Dermis microvascular lymphatic vessel endothelial cell (primary cell): ENCODE data around the gene FAM170A. TPM values are rescaled to one million over a fixed set of nuclear protein-coding genes. Genes with fewer than 3 reads are reported as not detected.

Experiments used
- DNase-seq, 2 donors: peaks; one replicate each; pipeline versions ENCODE4 v3.0.0 to v3.0.0-alpha.2; 2010; ENCODE audit warnings: low read depth in 2 of 2
- total RNA-seq: library from RNA; depleted of rRNA; stranded (reverse); fragments of >200 nt; gene quantifications from 2 replicates; pipeline ENCODE4 v1.2.1, GENCODE V29; 2014

The FAM170A gene
- not detected in 2 replicates for total RNA-seq

- no peak for DNase-seq
These were observed at the start of gene FAM170A for GRCh38 chr5:119629339-119629738. Gene FAM170A (plus strand): TSS chr5:119629558. CDS start chr5:119629769, 211 bp downstream.

DNA sequence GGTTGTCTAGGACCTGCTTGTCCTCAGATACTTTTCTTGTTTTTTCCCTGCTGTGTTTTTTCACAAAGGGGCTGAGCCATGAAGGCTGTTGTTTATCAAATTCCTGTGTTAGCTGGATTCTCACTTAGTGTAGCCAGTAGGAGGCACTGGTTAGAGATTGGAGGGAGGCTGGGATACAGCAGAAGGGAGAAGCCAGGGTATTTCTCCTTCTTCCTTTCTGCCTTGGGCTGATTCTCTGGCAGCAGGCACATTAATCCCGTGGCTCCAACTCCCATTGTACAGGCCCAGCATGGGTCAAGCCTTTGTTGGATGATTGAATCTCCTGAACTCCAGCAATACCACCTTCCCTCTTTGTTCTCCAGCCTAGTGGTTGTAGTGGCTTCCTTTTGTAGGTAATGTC, 46.4 kb upstream of the FAM170A start:
- DNase-seq, result no peak

- no peak for DNase-seq
These were observed 45.7 kb upstream of the FAM170A start for GRCh38 chr5:119583684-119584083.

DNA sequence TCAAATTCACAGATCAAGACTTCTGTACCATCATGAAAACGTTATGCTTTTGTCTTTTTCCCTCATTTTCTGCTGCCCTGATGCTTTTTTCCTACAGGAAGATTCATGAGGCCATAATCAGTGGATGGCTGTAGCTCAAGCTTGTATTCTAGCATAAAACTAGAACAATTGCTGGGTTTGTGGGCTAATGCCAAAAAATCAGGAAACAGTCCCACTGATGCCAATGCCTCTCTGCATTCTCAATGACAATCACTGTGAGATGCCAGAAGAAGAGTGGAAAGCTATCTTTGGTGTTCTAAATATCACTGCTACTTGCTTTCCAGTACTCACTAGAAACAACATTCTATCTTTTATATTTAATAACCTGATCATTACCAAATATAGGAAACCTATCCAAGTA, 33.3 kb upstream of the FAM170A start:
- no peak for DNase-seq

DNA sequence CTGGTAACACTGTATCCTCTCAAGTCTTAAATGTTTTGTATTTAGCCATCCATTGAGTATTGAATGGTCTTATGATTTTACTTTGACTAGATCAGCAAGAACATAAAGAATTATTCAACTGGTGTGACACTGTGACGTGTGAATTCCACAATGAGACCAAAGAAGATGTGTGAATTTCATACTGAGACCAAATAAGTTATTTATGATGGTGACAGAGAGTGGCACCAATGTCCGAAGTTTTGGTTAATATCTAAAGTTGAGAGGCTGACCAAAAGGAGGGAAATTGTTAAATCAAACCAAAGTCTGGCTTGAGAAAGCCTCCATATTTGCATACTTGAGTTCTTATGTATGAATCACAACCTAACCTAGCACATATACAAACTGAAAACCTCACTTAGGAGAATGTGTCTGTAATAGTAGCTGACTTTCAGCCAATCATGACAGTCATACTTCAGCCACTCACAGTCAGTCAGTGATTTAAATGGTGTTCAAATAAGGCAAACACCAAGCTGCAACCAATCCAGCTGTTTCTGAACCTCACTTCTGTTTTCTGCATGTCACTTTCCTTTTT, 31.5 kb upstream of the FAM170A start:
- DNase-seq, result no peak

DNA sequence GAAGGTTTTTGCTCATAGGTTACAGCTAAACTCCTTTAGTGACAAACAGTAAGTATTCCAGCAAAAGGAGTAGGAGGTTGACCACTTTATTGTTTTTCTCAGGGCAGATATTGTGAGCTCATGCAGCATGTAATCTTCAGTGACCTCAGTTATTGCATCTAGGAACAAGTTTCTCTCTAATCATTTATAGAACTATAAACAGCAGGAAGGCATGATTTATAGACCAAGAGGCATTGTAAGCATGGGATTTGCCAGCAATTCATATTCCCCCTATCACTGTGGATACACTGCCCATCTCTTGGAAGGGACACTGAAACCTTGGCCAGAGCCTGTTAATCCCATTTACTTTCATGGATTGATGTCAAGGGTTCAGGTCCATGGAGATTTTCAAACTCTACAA, 15.4 kb upstream of the FAM170A start:
- DNase-seq, result no peak

DNA sequence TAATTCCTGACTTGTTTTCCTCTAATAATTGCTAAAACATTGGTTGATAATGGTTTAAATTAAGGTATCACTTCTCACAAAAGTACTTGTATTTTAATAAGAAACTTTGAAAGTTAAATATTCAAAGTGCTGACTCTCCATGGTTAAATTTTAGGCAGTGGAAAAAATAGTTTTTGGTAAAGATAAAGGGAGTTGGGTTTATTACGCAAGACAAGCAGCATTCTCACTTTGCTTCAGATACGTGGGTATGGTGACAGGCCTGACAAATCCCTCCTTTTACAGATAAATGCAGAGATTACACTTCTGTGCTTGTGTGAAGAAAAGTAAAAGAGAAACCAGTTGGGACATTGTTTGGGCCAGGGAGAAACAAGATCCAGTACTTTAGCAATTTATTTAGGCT, 14.5 kb upstream of the FAM170A start:
- no peak for DNase-seq

- no peak for DNase-seq
These were observed 3.3 kb upstream of the FAM170A start for GRCh38 chr5:119626086-119626485.

DNA sequence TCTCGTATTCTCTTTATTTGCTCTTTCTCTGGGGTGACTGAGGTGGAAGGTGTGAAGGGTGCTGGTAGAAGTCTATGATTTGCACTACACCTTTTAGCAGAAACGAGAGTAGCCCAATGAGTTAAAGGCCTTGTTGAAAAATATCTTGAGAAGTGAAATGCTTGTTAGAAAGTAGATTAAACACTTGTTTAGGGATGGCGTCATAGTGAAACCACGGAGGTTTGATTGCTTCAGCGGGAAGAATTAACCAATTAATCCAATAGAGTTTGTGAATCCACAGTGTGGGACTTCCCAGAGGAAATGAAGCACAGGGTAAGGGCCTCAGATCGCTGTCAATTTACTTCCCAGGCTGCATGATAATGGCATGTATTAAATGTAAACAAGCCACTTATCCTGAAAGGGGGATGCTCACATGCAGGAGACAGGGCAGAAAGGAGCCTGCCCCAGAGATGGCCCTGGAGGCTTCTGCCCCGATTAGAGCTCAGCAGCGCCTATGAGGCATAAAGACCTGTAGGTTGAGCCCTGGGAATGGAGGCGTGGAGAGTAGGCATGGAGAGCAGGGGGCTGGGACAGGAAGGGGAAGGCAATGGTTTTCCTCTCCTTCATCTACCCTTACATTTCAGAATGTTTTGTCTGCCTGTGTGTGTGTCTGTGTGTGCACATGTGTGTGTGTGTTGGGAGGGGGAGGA, 1.5 kb downstream of the FAM170A start:
- no peak for DNase-seq

DNA sequence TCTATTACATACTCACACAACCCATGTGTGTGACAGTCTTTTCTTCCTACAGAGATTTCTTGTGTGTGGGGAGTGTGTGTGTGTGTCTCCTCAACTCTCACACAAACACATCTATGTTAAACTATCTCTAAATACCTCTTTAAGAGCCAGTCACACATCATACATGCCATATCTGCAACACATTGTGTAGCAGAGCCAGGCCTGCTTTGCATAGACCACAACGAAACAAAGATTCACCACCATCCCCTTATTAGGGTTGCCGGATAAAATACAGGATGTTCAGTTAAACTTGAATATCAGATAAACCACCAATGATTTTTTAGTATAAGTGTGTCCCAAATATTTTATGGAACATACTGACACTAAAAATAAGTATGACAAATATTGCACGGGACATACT, 2.3 kb downstream of the FAM170A start:
- no peak for DNase-seq

DNA sequence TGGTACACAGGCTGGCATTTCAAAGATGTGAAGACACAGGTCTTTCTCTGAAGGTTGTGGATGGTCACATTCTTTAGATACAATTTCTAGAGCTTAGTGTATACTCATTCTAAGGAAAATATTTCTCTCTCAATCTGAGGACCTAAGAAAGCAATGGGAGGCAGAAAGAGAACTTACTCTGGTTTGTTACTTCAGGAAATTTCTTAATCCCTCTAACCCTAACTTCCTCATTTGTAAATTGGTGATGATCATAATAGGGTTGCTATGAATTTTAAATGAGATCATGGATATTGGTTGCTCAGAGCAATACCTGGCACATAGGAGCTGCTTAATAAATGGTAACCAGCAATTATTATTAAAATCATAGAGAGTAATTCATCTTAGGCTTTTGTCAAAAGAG, 22.1 kb downstream of the FAM170A start:
- no peak for DNase-seq

DNA sequence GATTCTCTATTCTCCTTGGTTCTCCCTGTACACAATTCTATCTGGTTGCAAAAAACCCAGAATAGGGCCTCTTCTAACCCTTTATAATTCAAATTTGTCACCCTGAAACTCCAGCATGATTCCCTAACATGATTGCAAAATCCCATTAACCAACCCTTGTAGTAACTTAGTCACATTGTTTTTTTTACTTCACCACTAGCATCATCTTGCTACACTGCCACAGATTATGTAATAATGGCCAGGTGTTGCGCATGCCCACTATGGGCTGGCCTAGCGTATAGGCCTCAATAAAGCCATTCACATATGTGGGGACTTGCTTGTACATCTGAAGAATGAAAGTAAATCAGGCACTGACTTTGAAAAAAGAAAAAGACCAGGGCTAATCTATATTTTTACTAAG, 25.7 kb downstream of the FAM170A start:
- DNase-seq, result no peak

- DNase-seq, result no peak
These were observed 26.7 kb downstream of the FAM170A start for GRCh38 chr5:119656023-119656422.

- no peak for DNase-seq
These were observed 37.2 kb downstream of the FAM170A start for GRCh38 chr5:119666542-119666941.

- DNase-seq, result no peak
These were observed 49.1 kb downstream of the FAM170A start for GRCh38 chr5:119678351-119679028.

DNA sequence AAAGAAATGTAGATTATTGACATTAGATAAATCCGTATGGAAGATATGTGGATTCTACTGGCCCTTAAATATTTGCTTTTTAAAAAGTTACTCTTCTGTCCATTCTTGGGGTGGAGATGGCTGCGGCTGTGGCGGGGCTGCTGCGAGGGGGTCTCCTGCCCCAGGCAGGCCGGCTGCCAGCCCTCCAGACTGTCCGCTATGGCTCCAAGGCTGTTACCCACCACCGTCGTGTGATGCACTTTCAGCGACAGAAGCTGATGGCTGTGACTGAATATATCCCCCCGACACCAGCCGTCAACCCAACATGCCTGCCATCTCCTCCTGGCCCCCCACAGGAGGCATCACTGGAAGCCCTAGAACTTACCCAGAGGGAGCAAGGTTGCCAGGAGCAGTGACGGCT, 50.7 kb downstream of the FAM170A start:
- no peak for DNase-seq

GRCh38 chr5:119681734-119682133, 52.4 kb downstream of the FAM170A start:
- DNase-seq, result no peak

- no peak for DNase-seq
These were observed 53.0 kb downstream of the FAM170A start for GRCh38 chr5:119682372-119682771.

Other genes with a start within 250 kb of the FAM170A start
- gene HSD17B4, start 177.1 kb upstream of the FAM170A start, total RNA-seq, result 113 and 144 TPM in 2 replicates